NCI-H345 treated with DMSO at 0.1 percent for 48 hours (cell line): ENCODE data around the gene CCL19.

Experiments
- DNase-seq: peaks from one replicate; lab custom pipeline; 2025; ENCODE audit not compliant: unreplicated experiment; lab: John Stamatoyannopoulos, UW

Gene CCL19

GRCh38 chr9:34701023-34701768 is 10.1 kb upstream of the CCL19 start:
- peak; percentile 15 for DNase-seq

GRCh38 chr9:34694811-34695210 is 3.7 kb upstream of the CCL19 start:
- no peak for DNase-seq

- no peak for DNase-seq
Measured at GRCh38 chr9:34693560-34693959, 2.5 kb upstream of the CCL19 start.

- no peak for DNase-seq
Measured at GRCh38 chr9:34691936-34692315, 850 bp upstream of the CCL19 start.

- DNase-seq, result no peak
Measured at GRCh38 chr9:34689512-34689911, 1.6 kb downstream of the CCL19 start.

- DNase-seq, result no peak
Measured at GRCh38 chr9:34689116-34689470, 2.0 kb downstream of the CCL19 start.

- DNase-seq, result no peak
Measured at GRCh38 chr9:34688329-34689115, 2.6 kb downstream of the CCL19 start.

GRCh38 chr9:34687276-34688030 is 3.6 kb downstream of the CCL19 start:
- DNase-seq, result no peak

GRCh38 chr9:34686732-34687131 is 4.3 kb downstream of the CCL19 start:
- DNase-seq, result no peak

- no peak for DNase-seq
Measured at GRCh38 chr9:34686231-34686630, 4.8 kb downstream of the CCL19 start.

GRCh38 chr9:34685591-34685990 is 5.5 kb downstream of the CCL19 start:
- no peak for DNase-seq

- DNase-seq, result no peak
Measured at GRCh38 chr9:34684816-34685215, 6.3 kb downstream of the CCL19 start.

- DNase-seq, result no peak
Measured at GRCh38 chr9:34684145-34684544, 6.9 kb downstream of the CCL19 start.

GRCh38 chr9:34675869-34676268 is 15.2 kb downstream of the CCL19 start:
- no peak for DNase-seq

- no peak for DNase-seq
Measured at GRCh38 chr9:34675048-34675714, 15.9 kb downstream of the CCL19 start.

GRCh38 chr9:34674440-34674839 is 16.6 kb downstream of the CCL19 start:
- no peak for DNase-seq

GRCh38 chr9:34671307-34671706 is 19.8 kb downstream of the CCL19 start:
- DNase-seq, result no peak

GRCh38 chr9:34669809-34670562 is 21.1 kb downstream of the CCL19 start:
- no peak for DNase-seq

GRCh38 chr9:34665381-34666250 is 25.5 kb downstream of the CCL19 start:
- peak; percentile 93 for DNase-seq

GRCh38 chr9:34665067-34665380 is 26.1 kb downstream of the CCL19 start:
- DNase-seq, result no peak
